Uterus (tissue), 4 donors: ENCODE measurements around the gene MOB3B. TPM values are rescaled to one million over a fixed set of nuclear protein-coding genes. Genes with fewer than 3 reads are reported as not detected.

Experiments
- DNase-seq, 2 donors: peaks; one replicate each; pipeline ENCODE4 v3.0.0-alpha.2; 2019 to 2020
- H3K27ac ChIP-seq, 2 donors: fragments of 200-600 bp; sonication (generic); 1 replicate in 1 of 2; 2 replicates in 1 of 2; pipeline ENCODE4 v1.5.1; 2016 to 2018
- H3K27me3 ChIP-seq, 2 donors: fragments of 200-600 bp; sonication (generic); one replicate each; pipeline ENCODE4 v1.5.1; 2018 to 2019; ENCODE audit warnings: control low read depth in 1 of 2
- H3K36me3 ChIP-seq, 2 donors: fragments of 200-600 bp; sonication (generic); one replicate each; pipeline ENCODE4 v1.5.1; 2019; ENCODE audit warnings: control low read depth in 1 of 2
- H3K4me1 ChIP-seq, 2 donors: fragments of 200-600 bp; sonication (generic); one replicate each; pipeline ENCODE4 v1.5.1; 2018 to 2019; ENCODE audit warnings: control low read depth in 1 of 2
- H3K4me3 ChIP-seq, 2 donors: fragments of 200-600 bp; sonication (generic); 1 replicate in 1 of 2; 2 replicates in 1 of 2; pipeline ENCODE4 v1.5.1; 2018 to 2019; ENCODE audit warnings: mild to moderate bottlenecking in 1 of 2
- H3K9me3 ChIP-seq, 2 donors: fragments of 200-600 bp; sonication (generic); one replicate each; pipeline ENCODE4 v1.5.1; 2019; ENCODE audit warnings: control low read depth in 1 of 2
- CTCF ChIP-seq, 4 experiments: fragments of 200-600 bp in 2 of 4; fragments of 450-650 bp in 2 of 4; sonication (generic) in 2 of 4; IDR thresholded peaks; one replicate each; pipeline ENCODE4 v1.5.1; 2016 to 2019; ENCODE audit warnings: antibody characterized with exemption in 4 of 4, mild to moderate bottlenecking in 2 of 4, moderate library complexity in 1 of 4
- POLR2A ChIP-seq, 2 donors: fragments of 450-650 bp; IDR thresholded peaks; one replicate each; pipeline ENCODE4 v1.6.1; 2016; ENCODE audit warnings: antibody characterized with exemption in 2 of 2, mild to moderate bottlenecking in 1 of 2, moderate library complexity in 1 of 2
- intact Hi-C: fragments of 100-400 bp; cut with DNase I; formaldehyde crosslinking; loops from one replicate; pipeline ENCODE4 v1.15.1; 2023; ENCODE audit warnings: low total_unique reads
- total RNA-seq, 4 donors: library from RNA; depleted of rRNA in 3 of 4; stranded (reverse); fragments of >200 nt in 3 of 4; gene quantifications; one replicate each; pipeline versions ENCODE4 v1.1.0 to v1.2.4, GENCODE V29; 2014 to 2023
- donor health status: DM: yes; HTN: yes; CAD: no.

MOB3B gene
- total RNA-seq, 4 donors from 2014 or later: 2.0 to 34.4 (median 12.6) TPM

GRCh38 chr9:27348785-27349697 is 180.6 kb downstream of the MOB3B start:
- H3K4me3 ChIP-seq: no peak overlapping the region
- H3K4me1 ChIP-seq: peaks cover 0 to 3% of the 10 kb centered on the region in 2 donors
- DNase-seq: no peak
- intact Hi-C loops: no loop called here
- H3K27ac ChIP-seq: peak overlapping the region in 1 of 2 donors; percentile 43
- no peaks in the 10 kb centered on the region for H3K27me3 ChIP-seq
- H3K36me3 ChIP-seq: no peaks in the 10 kb centered on the region
- H3K9me3 ChIP-seq: no peaks in the 10 kb centered on the region
- no peak for TF ChIP-seq CTCF (IDR thresholded peaks at IDR 0.05)

- Histone ChIP-seq H3K27ac (no peak overlapping the region), H3K4me3 (no peak overlapping the region), H3K36me3 (no peaks in the 10 kb centered on the region), H3K27me3 (no peaks in the 10 kb centered on the region), H3K9me3 (no peaks in the 10 kb centered on the region), H3K4me1 (peaks cover 0 to 3% of the 10 kb centered on the region in 2 donors)
- intact Hi-C loops: no loop called here
- no peak for TF ChIP-seq CTCF (IDR thresholded peaks at IDR 0.05)
- no peak for TF ChIP-seq POLR2A (IDR thresholded peaks at IDR 0.05)
- no peak for DNase-seq
Observed at GRCh38 chr9:27347889-27348288, 181.7 kb downstream of the MOB3B start.

DNA sequence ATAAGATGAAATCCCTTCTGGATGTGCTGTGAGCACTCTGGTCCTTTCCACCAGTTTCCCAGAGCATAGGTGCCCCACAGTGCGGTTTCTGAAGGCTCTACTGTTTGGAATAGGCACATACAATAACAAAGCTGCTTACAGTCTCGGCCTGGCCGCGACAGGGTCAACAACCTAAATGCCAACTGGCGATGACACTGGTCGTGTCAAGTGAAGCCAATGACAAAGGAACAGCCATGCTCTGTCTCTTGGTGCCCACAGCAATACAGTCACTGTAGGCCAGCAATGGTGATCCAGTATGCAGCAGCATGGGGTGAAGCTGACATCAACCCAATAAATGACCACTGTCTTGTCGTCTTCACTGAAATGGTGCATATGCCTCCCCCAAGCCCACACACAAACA is 184.8 kb downstream of the MOB3B start:
- H3K27ac ChIP-seq: no peak overlapping the region
- TF ChIP-seq CTCF (IDR thresholded peaks at IDR 0.05): no peak
- no peak for TF ChIP-seq POLR2A (IDR thresholded peaks at IDR 0.05)

GRCh38 chr9:27341545-27342294 is 187.9 kb downstream of the MOB3B start:
- DNase-seq: no peak
- H3K36me3 ChIP-seq: no peaks in the 10 kb centered on the region
- H3K4me1 ChIP-seq: peaks cover 15 to 18% of the 10 kb centered on the region in 2 donors
- TF ChIP-seq CTCF (IDR thresholded peaks at IDR 0.05) (no peak), POLR2A (IDR thresholded peaks at IDR 0.05) (no peak)
- H3K9me3 ChIP-seq: no peaks in the 10 kb centered on the region
- H3K27me3 ChIP-seq: no peaks in the 10 kb centered on the region
- intact Hi-C loops: no loop called here
- no peak overlapping the region for H3K4me3 ChIP-seq
- peak overlapping the region; percentile 58 to 79 for H3K27ac ChIP-seq

More for the DNA sequence above, 184.8 kb downstream of the MOB3B start:
- Histone ChIP-seq H3K36me3 (no peaks in the 10 kb centered on the region), H3K4me1 (peaks cover 5 to 7% of the 10 kb centered on the region in 2 donors), H3K4me3 (no peak overlapping the region), H3K27me3 (no peaks in the 10 kb centered on the region), H3K9me3 (no peaks in the 10 kb centered on the region)
- intact Hi-C loops: no loop called here
- DNase-seq: no peak
